Thoracic aorta (tissue), 2 donors: ENCODE data around the gene FKBP14. TPM values are rescaled to one million over a fixed set of nuclear protein-coding genes. Genes with fewer than 3 reads are reported as not detected.

ENCODE experiments used
- ATAC-seq: fragments of 150-250 bp; one replicate; pipeline ENCODE4 v1.8.0; 2017; ENCODE audit warnings: low read depth; ENCODE audit not compliant: insufficient number of reproducible peaks, low FRiP score
- DNase-seq: peaks from one replicate; pipeline ENCODE4 v3.0.0-alpha.2; 2020; ENCODE audit warnings: low spot score
- H3K27ac ChIP-seq, 2 donors: fragments of 200-600 bp; sonication (generic); 1 replicate in 1 of 2; 2 replicates in 1 of 2; pipeline ENCODE4 v1.5.1; 2016; ENCODE audit warnings: mild to moderate bottlenecking in 2 of 2, moderate library complexity in 2 of 2
- H3K27me3 ChIP-seq: fragments of 200-600 bp; sonication (generic); replicated peaks from 2 replicates; pipeline ENCODE4 v1.6.0; 2016; ENCODE audit warnings: mild to moderate bottlenecking; ENCODE audit not compliant: insufficient read depth
- H3K36me3 ChIP-seq: fragments of 200-600 bp; sonication (generic); one replicate; pipeline ENCODE4 v1.5.1; 2016
- H3K4me1 ChIP-seq, 2 donors: fragments of 200-600 bp; sonication (generic); 1 replicate in 1 of 2; 2 replicates in 1 of 2; pipeline versions ENCODE4 v1.5.1 to v1.6.0; 2016; ENCODE audit warnings: low read depth in 2 of 2, mild to moderate bottlenecking in 1 of 2; ENCODE audit not compliant: control insufficient read depth in 1 of 2
- H3K4me3 ChIP-seq: fragments of 200-600 bp; sonication (generic); 2 replicates; pipeline ENCODE4 v1.5.1; 2016; ENCODE audit warnings: mild to moderate bottlenecking
- H3K9me3 ChIP-seq: fragments of 200-600 bp; sonication (generic); 2 replicates; pipeline ENCODE4 v1.5.1; 2016
- total RNA-seq, 2 donors: library from RNA; depleted of rRNA; stranded (reverse); fragments of >200 nt; gene quantifications; one replicate each; pipeline versions ENCODE4 v1.1.0 to v1.2.3, GENCODE V29; 2016
- TF ChIP-seq, protein P1 (sequence below): fragments of 200-600 bp; sonication (generic); IDR thresholded peaks from one replicate; pipeline ENCODE4 v1.5.1; 2019; ENCODE audit warnings: antibody characterized with exemption

FKBP14 gene, protein sequence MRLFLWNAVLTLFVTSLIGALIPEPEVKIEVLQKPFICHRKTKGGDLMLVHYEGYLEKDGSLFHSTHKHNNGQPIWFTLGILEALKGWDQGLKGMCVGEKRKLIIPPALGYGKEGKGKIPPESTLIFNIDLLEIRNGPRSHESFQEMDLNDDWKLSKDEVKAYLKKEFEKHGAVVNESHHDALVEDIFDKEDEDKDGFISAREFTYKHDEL
- 10 to 100 TPM; 12.6 to 15.2 TPM for total RNA-seq

GRCh38 chr7:30026229-30027064, at the start of gene FKBP14:
Gene FKBP14 (minus strand): TSS chr7:30026702. CDS start chr7:30026508, 194 bp downstream.
- H3K27me3 ChIP-seq, result no peaks in the 10 kb centered on the region
- peak; percentile 93 for DNase-seq
- H3K9me3 ChIP-seq, result no peaks in the 10 kb centered on the region
- peak; percentile 92 for ATAC-seq
- H3K4me3 ChIP-seq, result peak within 1 kb of the TSS; percentile 95
- peaks cover 17 to 53% of the 10 kb centered on the region in 2 donors for H3K4me1 ChIP-seq
- no peaks in the 10 kb centered on the region for H3K36me3 ChIP-seq
- TF ChIP-seq, protein P1, sequence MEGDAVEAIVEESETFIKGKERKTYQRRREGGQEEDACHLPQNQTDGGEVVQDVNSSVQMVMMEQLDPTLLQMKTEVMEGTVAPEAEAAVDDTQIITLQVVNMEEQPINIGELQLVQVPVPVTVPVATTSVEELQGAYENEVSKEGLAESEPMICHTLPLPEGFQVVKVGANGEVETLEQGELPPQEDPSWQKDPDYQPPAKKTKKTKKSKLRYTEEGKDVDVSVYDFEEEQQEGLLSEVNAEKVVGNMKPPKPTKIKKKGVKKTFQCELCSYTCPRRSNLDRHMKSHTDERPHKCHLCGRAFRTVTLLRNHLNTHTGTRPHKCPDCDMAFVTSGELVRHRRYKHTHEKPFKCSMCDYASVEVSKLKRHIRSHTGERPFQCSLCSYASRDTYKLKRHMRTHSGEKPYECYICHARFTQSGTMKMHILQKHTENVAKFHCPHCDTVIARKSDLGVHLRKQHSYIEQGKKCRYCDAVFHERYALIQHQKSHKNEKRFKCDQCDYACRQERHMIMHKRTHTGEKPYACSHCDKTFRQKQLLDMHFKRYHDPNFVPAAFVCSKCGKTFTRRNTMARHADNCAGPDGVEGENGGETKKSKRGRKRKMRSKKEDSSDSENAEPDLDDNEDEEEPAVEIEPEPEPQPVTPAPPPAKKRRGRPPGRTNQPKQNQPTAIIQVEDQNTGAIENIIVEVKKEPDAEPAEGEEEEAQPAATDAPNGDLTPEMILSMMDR, result no peak
- H3K27ac ChIP-seq, result peak within 1 kb of the TSS; percentile 62 to 91

DNA sequence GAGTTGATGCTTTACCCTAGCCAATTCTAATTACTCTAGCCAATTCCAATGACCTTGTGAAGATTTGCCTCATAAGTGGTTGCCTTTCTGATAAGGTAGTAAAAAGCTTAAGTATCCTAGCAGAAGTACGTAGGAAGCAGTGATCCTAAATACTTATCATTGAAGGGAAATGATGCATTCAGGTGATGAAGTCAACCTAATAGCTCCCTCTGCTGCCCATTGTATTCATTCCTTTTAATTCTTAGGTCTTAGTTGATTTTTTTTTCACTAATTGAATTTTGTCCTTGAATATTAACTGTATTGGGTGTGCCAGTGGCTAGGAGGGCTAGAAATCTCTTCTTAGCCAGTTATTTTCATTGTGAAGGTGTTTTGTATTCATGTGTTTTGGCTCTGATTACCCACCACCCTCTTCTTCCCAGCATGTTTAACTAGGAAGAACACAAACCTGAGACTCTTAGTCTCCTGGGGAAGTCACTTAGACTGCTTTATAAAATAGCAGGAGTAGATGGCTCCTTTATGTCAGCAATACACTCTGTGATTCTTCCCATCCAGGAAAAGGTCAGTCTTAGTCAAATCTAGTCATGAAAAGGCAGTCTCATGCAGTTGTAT, 48.0 kb upstream of the FKBP14 start:
- H3K9me3 ChIP-seq, result no peaks in the 10 kb centered on the region
- no peak overlapping the region for H3K4me3 ChIP-seq
- H3K36me3 ChIP-seq, result peaks cover 7% of the 10 kb centered on the region
- DNase-seq (no peak), ATAC-seq (no peak)
- H3K4me1 ChIP-seq, result peaks cover 0 to 1% of the 10 kb centered on the region in 2 donors
- TF ChIP-seq, protein P1, result peak; percentile 27
- H3K27me3 ChIP-seq, result no peaks in the 10 kb centered on the region
- no peak overlapping the region for H3K27ac ChIP-seq

DNA sequence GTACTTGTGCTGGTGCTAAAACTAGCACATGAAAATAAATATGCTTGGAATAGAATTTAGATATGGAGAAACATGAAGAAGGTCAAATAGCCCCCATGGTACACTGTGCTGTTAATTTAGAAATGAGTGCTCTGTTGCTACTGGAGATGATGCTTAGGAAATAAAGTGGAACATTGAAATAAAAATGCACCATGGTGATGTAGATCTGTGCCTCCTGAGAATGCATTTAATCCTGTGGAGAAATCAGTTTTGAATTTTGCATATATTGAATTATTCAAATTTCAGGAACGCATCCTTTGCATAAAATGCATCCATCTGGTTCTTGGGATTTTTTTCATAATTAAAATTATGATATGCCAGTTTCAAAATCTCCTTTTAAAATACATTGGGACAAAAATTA, 46.2 kb upstream of the FKBP14 start:
- H3K4me3 ChIP-seq, result no peak overlapping the region
- no peaks in the 10 kb centered on the region for H3K27me3 ChIP-seq
- H3K27ac ChIP-seq, result no peak overlapping the region
- ATAC-seq (no peak), DNase-seq (no peak)
- TF ChIP-seq, protein P1, result no peak
- no peaks in the 10 kb centered on the region for H3K9me3 ChIP-seq
- H3K36me3 ChIP-seq, result peaks cover 7% of the 10 kb centered on the region
- peaks cover 5 to 19% of the 10 kb centered on the region in 2 donors for H3K4me1 ChIP-seq

GRCh38 chr7:30070052-30070451, 43.5 kb upstream of the FKBP14 start:
- TF ChIP-seq, protein P1, result no peak
- Histone ChIP-seq H3K27me3 (no peaks in the 10 kb centered on the region), H3K36me3 (peaks cover 7% of the 10 kb centered on the region), H3K4me3 (no peak overlapping the region), H3K27ac (no peak overlapping the region), H3K4me1 (peaks cover 5 to 23% of the 10 kb centered on the region in 2 donors), H3K9me3 (no peaks in the 10 kb centered on the region)
- ATAC-seq, result no peak
- no peak for DNase-seq
